ENCODE data around the gene CCDC63. TPM values are rescaled to one million over a fixed set of nuclear protein-coding genes. Genes with fewer than 3 reads are reported as not detected.

The CCDC63 gene
- total RNA-seq, 1 donor, result not detected

DNA sequence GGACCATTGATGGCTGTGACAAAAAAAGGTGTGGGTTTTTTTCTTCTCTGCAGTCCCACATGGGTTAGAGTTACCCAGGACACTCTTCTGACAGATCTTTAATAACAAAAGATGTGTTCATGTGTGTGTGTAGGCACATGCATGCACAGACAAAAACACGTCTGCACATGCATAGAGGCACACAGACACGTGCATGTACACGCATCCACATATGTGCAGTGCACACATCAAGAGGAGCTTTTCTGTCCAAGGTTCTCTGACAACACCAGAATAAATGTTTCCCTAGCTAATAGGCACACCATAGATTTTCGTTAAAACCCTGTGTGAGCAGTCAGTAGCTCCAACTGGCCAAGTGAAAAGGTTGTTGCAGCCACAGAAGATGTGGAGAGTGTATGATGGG lies 76.4 kb downstream of the CCDC63 start:
- no peak overlapping the region for H3K4me2 ChIP-seq (ENCODE audit: insufficient read depth, low read length)
- H3K27ac ChIP-seq (ENCODE audit: low read depth, low read length), result no peak overlapping the region
- H2AFZ ChIP-seq (ENCODE audit: low read length), result no peak overlapping the region
- no peaks in the 10 kb centered on the region for H3K79me2 ChIP-seq (ENCODE audit: insufficient read depth, low read length)
- no peak for TF ChIP-seq CTCF (IDR thresholded peaks at IDR 0.05; ENCODE audit: extremely low read depth, low read depth, low read length)
- no peak overlapping the region for H3K4me3 ChIP-seq (ENCODE audit: insufficient read depth, low read length)
- H3K9me3 ChIP-seq (ENCODE audit: low read depth, low read length), result no peaks in the 10 kb centered on the region
- no peaks in the 10 kb centered on the region for H3K4me1 ChIP-seq (ENCODE audit: insufficient read depth, low read length)
- H4K20me1 ChIP-seq (ENCODE audit: insufficient read depth, low read length), result no peaks in the 10 kb centered on the region
- H3K27me3 ChIP-seq (ENCODE audit: insufficient read depth, low read length), result peaks cover 18% of the 10 kb centered on the region
- no peak for DNase-seq (ENCODE audit: insufficient read length, low spot score, missing footprints)
- no peaks in the 10 kb centered on the region for H3K36me3 ChIP-seq (ENCODE audit: insufficient read depth, low read length)

GRCh38 chr12:110923692-110924334 lies 77.0 kb downstream of the CCDC63 start:
- no peaks in the 10 kb centered on the region for H3K9me3 ChIP-seq (ENCODE audit: low read depth, low read length)
- no peaks in the 10 kb centered on the region for H3K79me2 ChIP-seq (ENCODE audit: insufficient read depth, low read length)
- no peaks in the 10 kb centered on the region for H3K4me1 ChIP-seq (ENCODE audit: insufficient read depth, low read length)
- no peak overlapping the region for H3K4me3 ChIP-seq (ENCODE audit: insufficient read depth, low read length)
- H3K27me3 ChIP-seq (ENCODE audit: insufficient read depth, low read length), result peaks cover 20% of the 10 kb centered on the region
- H4K20me1 ChIP-seq (ENCODE audit: insufficient read depth, low read length), result no peaks in the 10 kb centered on the region
- no peak overlapping the region for H3K4me2 ChIP-seq (ENCODE audit: insufficient read depth, low read length)
- no peak for TF ChIP-seq CTCF (IDR thresholded peaks at IDR 0.05; ENCODE audit: extremely low read depth, low read depth, low read length)
- H3K27ac ChIP-seq (ENCODE audit: low read depth, low read length), result no peak overlapping the region
- no peak for DNase-seq (ENCODE audit: insufficient read length, low spot score, missing footprints)
- H2AFZ ChIP-seq (ENCODE audit: low read length), result no peak overlapping the region
- no peaks in the 10 kb centered on the region for H3K36me3 ChIP-seq (ENCODE audit: insufficient read depth, low read length)

GRCh38 chr12:110927546-110927945 lies 80.8 kb downstream of the CCDC63 start:
- Histone ChIP-seq H3K27me3 (ENCODE audit: insufficient read depth, low read length) (peaks cover 12% of the 10 kb centered on the region), H3K27ac (ENCODE audit: low read depth, low read length) (no peak overlapping the region), H3K79me2 (ENCODE audit: insufficient read depth, low read length) (no peaks in the 10 kb centered on the region), H3K36me3 (ENCODE audit: insufficient read depth, low read length) (no peaks in the 10 kb centered on the region), H3K4me2 (ENCODE audit: insufficient read depth, low read length) (no peak overlapping the region), H3K4me1 (ENCODE audit: insufficient read depth, low read length) (no peaks in the 10 kb centered on the region), H3K4me3 (ENCODE audit: insufficient read depth, low read length) (no peak overlapping the region), H4K20me1 (ENCODE audit: insufficient read depth, low read length) (no peaks in the 10 kb centered on the region), H2AFZ (ENCODE audit: low read length) (no peak overlapping the region), H3K9me3 (ENCODE audit: low read depth, low read length) (no peaks in the 10 kb centered on the region)
- TF ChIP-seq CTCF (IDR thresholded peaks at IDR 0.05; ENCODE audit: extremely low read depth, low read depth, low read length), result no peak
- peak; percentile 66 for DNase-seq (ENCODE audit: insufficient read length, low spot score, missing footprints)

- H3K27ac ChIP-seq (ENCODE audit: low read depth, low read length), result no peak overlapping the region
Measured at GRCh38 chr12:110928700-110929099, 81.9 kb downstream of the CCDC63 start.

More at GRCh38 chr12:110928700-110929099, 81.9 kb downstream of the CCDC63 start:
- no peak overlapping the region for H2AFZ ChIP-seq (ENCODE audit: low read length)
- no peak for TF ChIP-seq CTCF (IDR thresholded peaks at IDR 0.05; ENCODE audit: extremely low read depth, low read depth, low read length)
- no peak for DNase-seq (ENCODE audit: insufficient read length, low spot score, missing footprints)
- H3K4me1 ChIP-seq (ENCODE audit: insufficient read depth, low read length), result no peaks in the 10 kb centered on the region
- no peak overlapping the region for H3K4me2 ChIP-seq (ENCODE audit: insufficient read depth, low read length)
- peaks cover 12% of the 10 kb centered on the region for H3K27me3 ChIP-seq (ENCODE audit: insufficient read depth, low read length)
- no peaks in the 10 kb centered on the region for H4K20me1 ChIP-seq (ENCODE audit: insufficient read depth, low read length)
- H3K36me3 ChIP-seq (ENCODE audit: insufficient read depth, low read length), result no peaks in the 10 kb centered on the region
- no peak overlapping the region for H3K4me3 ChIP-seq (ENCODE audit: insufficient read depth, low read length)
- H3K9me3 ChIP-seq (ENCODE audit: low read depth, low read length), result no peaks in the 10 kb centered on the region
- no peaks in the 10 kb centered on the region for H3K79me2 ChIP-seq (ENCODE audit: insufficient read depth, low read length)
